Tibial nerve (tissue), 3 donors: Measurements from ENCODE around the gene SLC5A8.

ENCODE experiments used
- CTCF ChIP-seq, 5 experiments: fragments of 200-600 bp in 3 of 5; fragments of 450-650 bp in 2 of 5; sonication (generic) in 3 of 5; IDR thresholded peaks; one replicate each; pipeline ENCODE4 v1.5.1; 2016 to 2019; ENCODE audit warnings: antibody characterized with exemption in 5 of 5, mild to moderate bottlenecking in 3 of 5, moderate library complexity in 2 of 5
- POLR2A ChIP-seq, 2 donors: fragments of 450-650 bp; IDR thresholded peaks; one replicate each; pipeline ENCODE4 v1.6.1; 2017; ENCODE audit warnings: antibody characterized with exemption in 2 of 2, mild to moderate bottlenecking in 2 of 2, moderate library complexity in 2 of 2

DNA sequence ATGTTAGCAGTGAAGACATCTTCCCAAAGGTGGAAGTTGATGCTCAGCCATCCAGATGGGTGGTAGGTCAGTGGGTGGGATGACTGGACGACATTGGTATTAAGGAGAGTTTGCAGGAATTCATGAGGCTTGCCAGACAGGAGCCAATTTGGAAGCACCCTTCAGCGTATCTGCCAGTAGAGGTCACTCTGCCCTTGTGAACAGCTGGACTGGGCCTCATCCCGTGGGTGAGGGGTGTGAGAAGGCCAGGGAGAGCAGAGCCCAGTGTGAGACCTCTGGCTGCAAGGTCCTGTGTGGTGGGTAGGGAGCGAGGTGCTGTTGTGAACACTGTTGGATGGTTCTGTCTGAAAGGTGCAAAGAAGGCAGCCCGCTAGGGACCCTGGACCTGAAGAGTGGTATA lies 37.7 kb downstream of the SLC5A8 start:
- TF ChIP-seq CTCF (IDR thresholded peaks at IDR 0.05) (no peak), POLR2A (IDR thresholded peaks at IDR 0.05) (no peak)
